ENCODE measurements around the gene MTHFD1L. TPM values are rescaled to one million over a fixed set of nuclear protein-coding genes. Genes with fewer than 3 reads are reported as not detected.

The MTHFD1L gene
- total RNA-seq, 1 donor from 2014 or later: 28.1 TPM

GRCh38 chr6:151008425-151008824, 142.9 kb downstream of the MTHFD1L start:
- H3K9me3 Mint-ChIP-seq: no peaks in the 10 kb centered on the region
- no peak overlapping the region for H3K27ac Mint-ChIP-seq
- H3K36me3 Mint-ChIP-seq: no peaks in the 10 kb centered on the region
- no peaks in the 10 kb centered on the region for H3K27me3 Mint-ChIP-seq
- TF ChIP-seq, protein P1, sequence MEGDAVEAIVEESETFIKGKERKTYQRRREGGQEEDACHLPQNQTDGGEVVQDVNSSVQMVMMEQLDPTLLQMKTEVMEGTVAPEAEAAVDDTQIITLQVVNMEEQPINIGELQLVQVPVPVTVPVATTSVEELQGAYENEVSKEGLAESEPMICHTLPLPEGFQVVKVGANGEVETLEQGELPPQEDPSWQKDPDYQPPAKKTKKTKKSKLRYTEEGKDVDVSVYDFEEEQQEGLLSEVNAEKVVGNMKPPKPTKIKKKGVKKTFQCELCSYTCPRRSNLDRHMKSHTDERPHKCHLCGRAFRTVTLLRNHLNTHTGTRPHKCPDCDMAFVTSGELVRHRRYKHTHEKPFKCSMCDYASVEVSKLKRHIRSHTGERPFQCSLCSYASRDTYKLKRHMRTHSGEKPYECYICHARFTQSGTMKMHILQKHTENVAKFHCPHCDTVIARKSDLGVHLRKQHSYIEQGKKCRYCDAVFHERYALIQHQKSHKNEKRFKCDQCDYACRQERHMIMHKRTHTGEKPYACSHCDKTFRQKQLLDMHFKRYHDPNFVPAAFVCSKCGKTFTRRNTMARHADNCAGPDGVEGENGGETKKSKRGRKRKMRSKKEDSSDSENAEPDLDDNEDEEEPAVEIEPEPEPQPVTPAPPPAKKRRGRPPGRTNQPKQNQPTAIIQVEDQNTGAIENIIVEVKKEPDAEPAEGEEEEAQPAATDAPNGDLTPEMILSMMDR (conservative IDR thresholded peaks at IDR 0.05): no peak
- no peak for DNase-seq (ENCODE audit: extremely low spot score, unreplicated experiment)
- peaks cover 18% of the 10 kb centered on the region for H3K4me1 Mint-ChIP-seq (ENCODE audit: unreplicated experiment)
- no peak overlapping the region for H3K4me3 Mint-ChIP-seq

DNA sequence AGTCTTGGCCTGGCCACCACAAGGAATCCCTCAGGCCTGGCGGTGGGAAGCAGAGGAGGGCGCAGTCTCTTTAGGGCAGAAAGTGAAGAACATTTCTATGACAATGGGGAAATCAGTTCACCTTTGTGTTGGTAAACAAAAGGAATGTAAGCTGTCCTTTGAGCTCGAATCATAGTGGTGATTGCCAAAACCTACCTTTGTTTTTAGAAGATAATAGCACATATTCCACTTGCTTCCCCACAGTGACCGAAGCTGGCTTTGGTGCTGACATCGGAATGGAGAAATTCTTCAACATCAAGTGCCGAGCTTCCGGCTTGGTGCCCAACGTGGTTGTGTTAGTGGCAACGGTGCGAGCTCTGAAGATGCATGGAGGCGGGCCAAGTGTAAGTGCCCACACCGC, 144.1 kb downstream of the MTHFD1L start:
- Mint-ChIP-seq H3K27me3 (no peaks in the 10 kb centered on the region), H3K4me1 (ENCODE audit: unreplicated experiment) (peaks cover 20% of the 10 kb centered on the region), H3K36me3 (peaks cover 5% of the 10 kb centered on the region), H3K9me3 (no peaks in the 10 kb centered on the region), H3K27ac (no peak overlapping the region), H3K4me3 (no peak overlapping the region)
- no peak for DNase-seq (ENCODE audit: extremely low spot score, unreplicated experiment)
- TF ChIP-seq, protein P1 (conservative IDR thresholded peaks at IDR 0.05): no peak

DNA sequence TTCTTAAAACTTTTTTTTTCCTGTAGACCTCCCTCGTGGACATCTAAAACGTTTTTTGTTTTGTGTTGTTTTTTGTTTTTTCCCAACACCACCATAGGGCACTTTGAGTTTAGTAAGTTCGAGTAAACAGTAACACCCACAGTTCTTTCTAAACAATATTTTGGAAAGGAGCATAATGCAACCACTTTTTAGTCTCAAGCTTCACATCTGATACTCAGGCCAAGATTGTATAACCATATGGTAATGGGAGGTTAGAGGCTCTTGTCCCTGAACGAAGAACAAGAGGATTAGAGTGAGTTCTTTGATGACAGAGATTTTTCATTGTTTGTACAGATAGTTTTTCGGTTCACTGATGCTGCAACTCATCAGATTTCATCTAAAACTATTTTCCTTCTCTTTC, 144.6 kb downstream of the MTHFD1L start:
- peaks cover 23% of the 10 kb centered on the region for H3K4me1 Mint-ChIP-seq (ENCODE audit: unreplicated experiment)
- TF ChIP-seq, protein P1 (conservative IDR thresholded peaks at IDR 0.05): no peak
- H3K9me3 Mint-ChIP-seq: no peaks in the 10 kb centered on the region
- DNase-seq (ENCODE audit: extremely low spot score, unreplicated experiment): no peak
- no peaks in the 10 kb centered on the region for H3K27me3 Mint-ChIP-seq
- H3K4me3 Mint-ChIP-seq: no peak overlapping the region
- H3K27ac Mint-ChIP-seq: no peak overlapping the region
- H3K36me3 Mint-ChIP-seq: peaks cover 5% of the 10 kb centered on the region

DNA sequence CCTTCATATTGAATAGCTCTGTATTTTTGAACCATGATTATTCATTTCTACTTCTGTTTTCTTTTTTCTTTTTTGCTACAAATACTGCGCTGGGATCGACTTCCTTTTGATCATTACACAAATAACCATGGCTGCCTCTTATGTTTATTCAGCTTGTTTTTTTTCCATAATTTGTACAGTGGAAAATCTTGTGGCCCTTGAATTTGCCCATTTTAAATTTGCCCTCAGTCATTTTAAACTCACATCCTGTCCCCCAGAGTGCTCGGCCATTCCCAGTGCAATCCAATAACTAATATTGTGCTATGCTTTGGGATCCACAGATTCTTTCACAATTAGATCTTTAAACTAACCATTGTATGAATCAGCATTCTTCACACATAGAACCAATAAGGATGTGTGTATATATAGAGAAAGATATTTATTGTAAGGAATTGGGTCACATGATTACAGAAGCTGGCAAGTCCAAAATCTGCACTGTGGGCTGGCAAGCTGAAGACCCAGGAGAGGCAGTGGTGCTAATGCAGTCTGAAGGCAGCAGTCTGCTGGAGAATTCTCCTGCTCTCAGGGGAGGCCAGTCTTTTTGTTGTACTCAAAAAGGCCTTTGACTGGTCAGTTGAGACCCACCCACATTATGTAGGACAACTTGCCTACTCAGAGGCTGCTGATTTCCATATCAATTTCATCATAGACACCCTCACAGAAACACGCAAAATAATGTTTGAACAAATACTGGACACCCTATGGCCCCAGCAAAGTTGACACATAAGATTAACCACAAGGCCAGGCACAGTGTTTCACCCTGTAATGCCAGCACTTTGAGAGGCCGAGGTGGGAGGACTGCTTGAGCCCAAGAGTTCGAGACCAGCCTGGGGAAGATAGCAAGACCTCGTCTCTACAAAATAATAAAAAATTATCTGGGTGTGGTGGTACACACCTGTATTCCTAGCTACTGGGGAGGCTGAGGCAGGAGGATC, 147.1 kb downstream of the MTHFD1L start:
- TF ChIP-seq, protein P1 (conservative IDR thresholded peaks at IDR 0.05): no peak
- Mint-ChIP-seq H3K4me3 (no peak overlapping the region), H3K36me3 (peaks cover 5% of the 10 kb centered on the region), H3K27me3 (no peaks in the 10 kb centered on the region), H3K27ac (no peak overlapping the region), H3K4me1 (ENCODE audit: unreplicated experiment) (peaks cover 20% of the 10 kb centered on the region), H3K9me3 (no peaks in the 10 kb centered on the region)
- DNase-seq (ENCODE audit: extremely low spot score, unreplicated experiment): no peak

- TF ChIP-seq, protein P1 (conservative IDR thresholded peaks at IDR 0.05): peak; percentile 99
- peak overlapping the region; percentile 1 for H3K27ac Mint-ChIP-seq
- DNase-seq (ENCODE audit: extremely low spot score, unreplicated experiment): peak; percentile 75
Observed at GRCh38 chr6:151014404-151015100, 149.1 kb downstream of the MTHFD1L start.

More at GRCh38 chr6:151014404-151015100, 149.1 kb downstream of the MTHFD1L start:
- Mint-ChIP-seq H3K4me1 (ENCODE audit: unreplicated experiment) (peaks cover 20% of the 10 kb centered on the region), H3K36me3 (peaks cover 5% of the 10 kb centered on the region), H3K27me3 (no peaks in the 10 kb centered on the region), H3K9me3 (no peaks in the 10 kb centered on the region), H3K4me3 (no peak overlapping the region)

Data from type B pancreatic cell (in vitro differentiated cells).